ENCODE data around the gene DMTF1. TPM values are rescaled to one million over a fixed set of nuclear protein-coding genes. Genes with fewer than 3 reads are reported as not detected.
"Not testable (repeated sequence)": the region's sequence is repeated elsewhere in the genome, so short reads cannot be mapped to it uniquely, and the experiment has no call there.

The DMTF1 gene
- total and polyA plus RNA-seq, 4 experiments from 2014 or later, result 13.2 to 183 (median 101) TPM

GRCh38 chr7:87203929-87204328, 51.7 kb downstream of the DMTF1 start:
- not testable (repeated sequence) for H3K36me3 ChIP-seq (ENCODE audit: insufficient read depth, low read length); H3K27me3 Mint-ChIP-seq; H3K27ac ChIP-seq (ENCODE audit: low read depth, low read length); DNase-seq; H3K4me3 ChIP-seq (ENCODE audit: low read length in 2 of 2); H3K27me3 ChIP-seq (ENCODE audit: insufficient read depth, low read length); H3K9me3 ChIP-seq (ENCODE audit: control insufficient read depth in 1 of 2, low read length in 2 of 2)
- CTCF ChIA-PET (ENCODE audit: partially characterized antibody), result interaction anchor here (1.6 kb wide), 1 partner anchor 11 kb away, joined by 3 read pairs; no protein-coding TSS in a partner anchor
- peaks cover 40 to 80% (median 64%) of the 10 kb centered on the region in 4 donors for H3K4me1 Mint-ChIP-seq
- peak overlapping the region in 4 of 7 donors; percentile 31 to 82 (median 56) for H3K27ac Mint-ChIP-seq
- H3K9me3 Mint-ChIP-seq, result peaks cover 3 to 39% (median 26%) of the 10 kb centered on the region in 8 donors
- intact Hi-C loops (cut with micrococcal nuclease), result loop anchor here (1.0 kb wide), 1 partner anchor 8 kb away; no protein-coding TSS in a partner anchor
- H3K4me1 ChIP-seq (ENCODE audit: insufficient read depth, low read length), result peaks cover 53% of the 10 kb centered on the region
- POLR2A ChIA-PET (ENCODE audit: partially characterized antibody), result interaction anchor here (3.0 to 6.4 kb wide), 3 partner anchors 9 to 15 kb away, joined by 10 to 47 read pairs (median 19); partner anchors contain the start of gene TMEM243
- peak overlapping the region in 2 of 8 donors; percentile 7 to 48 for H3K4me3 Mint-ChIP-seq
- peaks cover 58 to 77% of the 10 kb centered on the region in 2 donors for H3K36me3 Mint-ChIP-seq

GRCh38 chr7:87204933-87205332, 52.7 kb downstream of the DMTF1 start:
- DNase-seq, result no peak
- H3K36me3 Mint-ChIP-seq, result peaks cover 66 to 73% of the 10 kb centered on the region in 2 donors
- no peaks in the 10 kb centered on the region for H3K27me3 Mint-ChIP-seq
- no peaks in the 10 kb centered on the region for H3K27me3 ChIP-seq (ENCODE audit: insufficient read depth, low read length)
- H3K4me3 Mint-ChIP-seq, result no peak overlapping the region
- peaks cover 38 to 80% (median 63%) of the 10 kb centered on the region in 4 donors for H3K4me1 Mint-ChIP-seq
- ChIA-PET POLR2A (ENCODE audit: partially characterized antibody) (interaction anchor here (3.0 to 6.4 kb wide), 3 partner anchors 8 to 14 kb away, joined by 10 to 47 read pairs (median 19); partner anchors contain the start of gene TMEM243), CTCF (ENCODE audit: partially characterized antibody) (interaction anchor here (0.9 kb wide), 1 partner anchor 9 kb away, joined by 3 read pairs; no protein-coding TSS in a partner anchor)
- H3K27ac ChIP-seq (ENCODE audit: low read depth, low read length), result no peak overlapping the region
- intact Hi-C loops (cut with micrococcal nuclease), result no loop called here
- H3K27ac Mint-ChIP-seq, result no peak overlapping the region
- peaks cover 3 to 39% (median 26%) of the 10 kb centered on the region in 8 donors for H3K9me3 Mint-ChIP-seq
- H3K36me3 ChIP-seq (ENCODE audit: insufficient read depth, low read length), result no peaks in the 10 kb centered on the region
- no peak overlapping the region for H3K4me3 ChIP-seq (ENCODE audit: low read length in 2 of 2)
- H3K4me1 ChIP-seq (ENCODE audit: insufficient read depth, low read length), result peaks cover 52% of the 10 kb centered on the region
- peaks cover 0 to 8% of the 10 kb centered on the region in 2 donors for H3K9me3 ChIP-seq (ENCODE audit: control insufficient read depth in 1 of 2, low read length in 2 of 2)

GRCh38 chr7:87205701-87206100, 53.4 kb downstream of the DMTF1 start:
- H3K36me3 ChIP-seq (ENCODE audit: insufficient read depth, low read length); DNase-seq; H3K27me3 ChIP-seq (ENCODE audit: insufficient read depth, low read length); H3K9me3 ChIP-seq (ENCODE audit: control insufficient read depth in 1 of 2, low read length in 2 of 2); intact Hi-C loops (cut with micrococcal nuclease); H3K27ac ChIP-seq (ENCODE audit: low read depth, low read length); H3K27me3 Mint-ChIP-seq; H3K4me3 ChIP-seq (ENCODE audit: low read length in 2 of 2): not testable (repeated sequence)
- H3K4me1 Mint-ChIP-seq, result peaks cover 37 to 80% (median 62%) of the 10 kb centered on the region in 4 donors
- peaks cover 52% of the 10 kb centered on the region for H3K4me1 ChIP-seq (ENCODE audit: insufficient read depth, low read length)
- H3K27ac Mint-ChIP-seq, result peak overlapping the region in 2 of 7 donors; percentile 68 to 77
- peaks cover 3 to 38% (median 26%) of the 10 kb centered on the region in 8 donors for H3K9me3 Mint-ChIP-seq
- POLR2A ChIA-PET (ENCODE audit: partially characterized antibody), result interaction anchor here (6.4 kb wide), 1 partner anchor 13 kb away, joined by 47 read pairs; the partner anchor contains the start of gene TMEM243
- H3K4me3 Mint-ChIP-seq, result peak overlapping the region in 1 of 8 donors; percentile 43
- H3K36me3 Mint-ChIP-seq, result peaks cover 68 to 71% of the 10 kb centered on the region in 2 donors
- CTCF ChIA-PET (ENCODE audit: partially characterized antibody), result interaction anchor here (0.9 kb wide), 1 partner anchor 8 kb away, joined by 3 read pairs; no protein-coding TSS in a partner anchor

- Mint-ChIP-seq H3K4me3 (peak overlapping the region in 2 of 8 donors; percentile 39 to 50), H3K9me3 (peaks cover 3 to 38% (median 26%) of the 10 kb centered on the region in 8 donors), H3K36me3 (peaks cover 67 to 68% of the 10 kb centered on the region in 2 donors), H3K4me1 (peaks cover 36 to 80% (median 60%) of the 10 kb centered on the region in 4 donors), H3K27me3 (no peaks in the 10 kb centered on the region), H3K27ac (peak overlapping the region in 3 of 7 donors; percentile 11 to 79 (median 68))
- H3K36me3 ChIP-seq (ENCODE audit: insufficient read depth, low read length), result no peaks in the 10 kb centered on the region
- no peaks in the 10 kb centered on the region for H3K27me3 ChIP-seq (ENCODE audit: insufficient read depth, low read length)
- no peak for DNase-seq
- intact Hi-C loops (cut with micrococcal nuclease), result no loop called here
- ChIA-PET POLR2A (ENCODE audit: partially characterized antibody) (interaction anchor here (6.4 kb wide), 1 partner anchor 13 kb away, joined by 47 read pairs; the partner anchor contains the start of gene TMEM243), CTCF (ENCODE audit: partially characterized antibody) (no interaction called here)
- H3K4me1 ChIP-seq (ENCODE audit: insufficient read depth, low read length), result peaks cover 52% of the 10 kb centered on the region
- H3K4me3 ChIP-seq (ENCODE audit: low read length in 2 of 2), result no peak overlapping the region
- H3K9me3 ChIP-seq (ENCODE audit: control insufficient read depth in 1 of 2, low read length in 2 of 2), result peaks cover 0 to 8% of the 10 kb centered on the region in 2 donors
- no peak overlapping the region for H3K27ac ChIP-seq (ENCODE audit: low read depth, low read length)
Measured at GRCh38 chr7:87206361-87206760, 54.1 kb downstream of the DMTF1 start.

- no peak for DNase-seq
- intact Hi-C loops (cut with micrococcal nuclease), result no loop called here
- peaks cover 0 to 27% (median 17%) of the 10 kb centered on the region in 8 donors for H3K9me3 Mint-ChIP-seq
- CTCF ChIA-PET (ENCODE audit: partially characterized antibody), result no interaction called here
- peaks cover 61% of the 10 kb centered on the region for H3K4me1 ChIP-seq (ENCODE audit: insufficient read depth, low read length)
- peak overlapping the region; percentile 18 to 86 (median 62) for H3K4me3 Mint-ChIP-seq
- no peaks in the 10 kb centered on the region for H3K27me3 ChIP-seq (ENCODE audit: insufficient read depth, low read length)
- H3K36me3 ChIP-seq (ENCODE audit: insufficient read depth, low read length), result no peaks in the 10 kb centered on the region
- POLR2A ChIA-PET (ENCODE audit: partially characterized antibody), result interaction anchor here (1.1 to 1.9 kb wide), 2 partner anchors 10 to 57 kb away, joined by 4 to 9 read pairs; partner anchors contain the start of genes DMTF1 and TMEM243
- no peaks in the 10 kb centered on the region for H3K27me3 Mint-ChIP-seq
- peaks cover 48 to 81% (median 65%) of the 10 kb centered on the region in 4 donors for H3K4me1 Mint-ChIP-seq
- H3K36me3 Mint-ChIP-seq, result peaks cover 48 to 54% of the 10 kb centered on the region in 2 donors
- H3K27ac Mint-ChIP-seq, result peak overlapping the region; percentile 51 to 94 (median 90)
- no peak overlapping the region for H3K4me3 ChIP-seq (ENCODE audit: low read length in 2 of 2)
- H3K27ac ChIP-seq (ENCODE audit: low read depth, low read length), result no peak overlapping the region
- peaks cover 0 to 4% of the 10 kb centered on the region in 2 donors for H3K9me3 ChIP-seq (ENCODE audit: control insufficient read depth in 1 of 2, low read length in 2 of 2)
Measured at GRCh38 chr7:87209295-87209924, 57.2 kb downstream of the DMTF1 start.

GRCh38 chr7:87210506-87210905, 58.3 kb downstream of the DMTF1 start:
- Histone ChIP-seq H3K4me1 (ENCODE audit: insufficient read depth, low read length) (peaks cover 71% of the 10 kb centered on the region), H3K27ac (ENCODE audit: low read depth, low read length) (no peak overlapping the region)

More at GRCh38 chr7:87210506-87210905, 58.3 kb downstream of the DMTF1 start:
- Mint-ChIP-seq H3K4me3 (peak overlapping the region in 4 of 8 donors; percentile 21 to 60 (median 42)), H3K27ac (peak overlapping the region in 6 of 7 donors; percentile 20 to 88 (median 70)), H3K4me1 (peaks cover 53 to 86% (median 69%) of the 10 kb centered on the region in 4 donors), H3K9me3 (peaks cover 0 to 23% (median 9%) of the 10 kb centered on the region in 8 donors), H3K36me3 (peaks cover 43 to 51% of the 10 kb centered on the region in 2 donors), H3K27me3 (no peaks in the 10 kb centered on the region)
- CTCF ChIA-PET (ENCODE audit: partially characterized antibody), result interaction anchor here (2.8 kb wide), 1 partner anchor 26 kb away, joined by 12 read pairs; no protein-coding TSS in a partner anchor
- Histone ChIP-seq H3K36me3 (ENCODE audit: insufficient read depth, low read length) (no peaks in the 10 kb centered on the region), H3K27me3 (ENCODE audit: insufficient read depth, low read length) (no peaks in the 10 kb centered on the region), H3K9me3 (ENCODE audit: control insufficient read depth in 1 of 2, low read length in 2 of 2) (no peaks in the 10 kb centered on the region), H3K4me3 (ENCODE audit: low read length in 2 of 2) (no peak overlapping the region)
- POLR2A ChIA-PET (ENCODE audit: partially characterized antibody), result interaction anchor here (1.2 to 5.1 kb wide), 4 partner anchors 9 to 57 kb away, joined by 5 to 58 read pairs (median 8); partner anchors contain the start of genes DMTF1 and TMEM243
- DNase-seq, result no peak
- intact Hi-C loops (cut with micrococcal nuclease), result loop anchor here (10.0 kb wide), 1 partner anchor 1004 kb away; no protein-coding TSS in a partner anchor

Measured in CD4-positive, alpha-beta memory T cell (primary cell).